Measurements from ENCODE around the gene NTF3.

Gene NTF3

DNA sequence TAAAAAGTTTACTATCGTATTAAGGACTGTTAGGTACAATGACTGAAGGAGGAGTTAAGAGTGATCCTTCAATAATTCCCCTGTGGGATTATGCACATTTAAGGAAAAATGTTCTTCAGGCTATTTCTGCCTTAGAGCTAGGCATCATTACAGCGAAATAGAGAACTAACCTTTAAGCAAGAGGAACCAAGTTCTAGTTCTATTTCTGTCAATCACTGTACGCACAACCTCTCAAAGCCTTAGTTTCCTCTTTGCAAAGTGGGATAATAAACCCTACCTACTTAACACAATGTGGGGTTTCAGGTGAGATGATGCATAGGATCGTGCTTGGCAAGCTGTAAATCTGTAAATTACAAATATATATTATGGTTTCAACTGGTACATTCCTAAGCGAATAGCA lies 15.4 kb downstream of the NTF3 start:
- no peak overlapping the region for H3K4me2 ChIP-seq (ENCODE audit: low read depth, low read length, poor library complexity, severe bottlenecking)
- H2AFZ ChIP-seq (ENCODE audit: low read length), result no peak overlapping the region
- TF ChIP-seq, protein P1, sequence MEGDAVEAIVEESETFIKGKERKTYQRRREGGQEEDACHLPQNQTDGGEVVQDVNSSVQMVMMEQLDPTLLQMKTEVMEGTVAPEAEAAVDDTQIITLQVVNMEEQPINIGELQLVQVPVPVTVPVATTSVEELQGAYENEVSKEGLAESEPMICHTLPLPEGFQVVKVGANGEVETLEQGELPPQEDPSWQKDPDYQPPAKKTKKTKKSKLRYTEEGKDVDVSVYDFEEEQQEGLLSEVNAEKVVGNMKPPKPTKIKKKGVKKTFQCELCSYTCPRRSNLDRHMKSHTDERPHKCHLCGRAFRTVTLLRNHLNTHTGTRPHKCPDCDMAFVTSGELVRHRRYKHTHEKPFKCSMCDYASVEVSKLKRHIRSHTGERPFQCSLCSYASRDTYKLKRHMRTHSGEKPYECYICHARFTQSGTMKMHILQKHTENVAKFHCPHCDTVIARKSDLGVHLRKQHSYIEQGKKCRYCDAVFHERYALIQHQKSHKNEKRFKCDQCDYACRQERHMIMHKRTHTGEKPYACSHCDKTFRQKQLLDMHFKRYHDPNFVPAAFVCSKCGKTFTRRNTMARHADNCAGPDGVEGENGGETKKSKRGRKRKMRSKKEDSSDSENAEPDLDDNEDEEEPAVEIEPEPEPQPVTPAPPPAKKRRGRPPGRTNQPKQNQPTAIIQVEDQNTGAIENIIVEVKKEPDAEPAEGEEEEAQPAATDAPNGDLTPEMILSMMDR (conservative IDR thresholded peaks at IDR 0.05; ENCODE audit: low read length), result no peak
- no peak for TF ChIP-seq EZH2phosphoT487 (IDR thresholded peaks at IDR 0.05; ENCODE audit: borderline replicate concordance)

DNA sequence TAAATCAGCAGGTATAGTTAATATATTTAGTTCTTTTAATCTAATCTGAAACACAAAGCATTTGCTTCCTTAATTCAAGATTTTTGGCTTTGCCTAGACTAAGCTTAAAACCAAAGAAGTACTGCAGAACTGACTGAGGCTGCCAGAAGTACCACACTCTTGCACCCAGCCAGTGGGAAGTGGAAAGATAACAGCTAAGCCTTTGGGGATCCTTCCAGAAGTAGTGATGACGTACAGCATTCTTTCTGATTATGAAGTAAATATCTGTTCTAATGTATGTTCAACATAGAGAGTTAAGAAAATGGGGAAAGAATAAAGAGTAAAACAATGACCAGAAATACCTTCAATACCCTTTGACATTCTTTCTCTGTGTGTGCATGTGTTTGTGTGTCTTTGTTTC lies 19.3 kb downstream of the NTF3 start:
- Histone ChIP-seq H2AFZ (ENCODE audit: low read length) (no peak overlapping the region), H3K27me3 (ENCODE audit: insufficient read depth, low read length, poor library complexity, severe bottlenecking) (peaks cover 29% of the 10 kb centered on the region), H3K79me2 (ENCODE audit: insufficient read depth, low read length) (no peaks in the 10 kb centered on the region), H3K36me3 (ENCODE audit: insufficient read depth, low read length) (no peaks in the 10 kb centered on the region), H3K4me3 (ENCODE audit: low read length, poor library complexity, severe bottlenecking) (no peak overlapping the region), H3K4me2 (ENCODE audit: low read depth, low read length, poor library complexity, severe bottlenecking) (no peak overlapping the region), H3F3A (ENCODE audit: low read depth) (no peaks in the 10 kb centered on the region), H3K4me1 (ENCODE audit: insufficient read depth, low read length, poor library complexity, severe bottlenecking) (no peaks in the 10 kb centered on the region), H3K9me2 (replicated peaks; ENCODE audit: low read depth, low read length) (no peaks in the 10 kb centered on the region), H4K20me1 (ENCODE audit: insufficient read depth, low read length, poor library complexity, severe bottlenecking) (no peaks in the 10 kb centered on the region), H3K9me3 (ENCODE audit: insufficient read depth, low read depth, low read length) (no peaks in the 10 kb centered on the region), H3K9ac (ENCODE audit: low read depth, low read length, poor library complexity, severe bottlenecking) (no peak overlapping the region)
- TF ChIP-seq EZH2phosphoT487 (IDR thresholded peaks at IDR 0.05; ENCODE audit: borderline replicate concordance), result no peak
- TF ChIP-seq, protein P1 (conservative IDR thresholded peaks at IDR 0.05; ENCODE audit: low read length), result no peak

More for the DNA sequence above, 15.4 kb downstream of the NTF3 start:
- H4K20me1 ChIP-seq (ENCODE audit: insufficient read depth, low read length, poor library complexity, severe bottlenecking), result no peaks in the 10 kb centered on the region
- no peaks in the 10 kb centered on the region for H3K9me3 ChIP-seq (ENCODE audit: insufficient read depth, low read depth, low read length)
- H3K4me1 ChIP-seq (ENCODE audit: insufficient read depth, low read length, poor library complexity, severe bottlenecking), result no peaks in the 10 kb centered on the region
- peaks cover 25% of the 10 kb centered on the region for H3K27me3 ChIP-seq (ENCODE audit: insufficient read depth, low read length, poor library complexity, severe bottlenecking)
- H3K79me2 ChIP-seq (ENCODE audit: insufficient read depth, low read length), result no peaks in the 10 kb centered on the region
- H3K9me2 ChIP-seq (replicated peaks; ENCODE audit: low read depth, low read length), result no peaks in the 10 kb centered on the region
- H3K36me3 ChIP-seq (ENCODE audit: insufficient read depth, low read length), result no peaks in the 10 kb centered on the region
- no peak overlapping the region for H3K9ac ChIP-seq (ENCODE audit: low read depth, low read length, poor library complexity, severe bottlenecking)
- H3K4me3 ChIP-seq (ENCODE audit: low read length, poor library complexity, severe bottlenecking), result no peak overlapping the region
- no peaks in the 10 kb centered on the region for H3F3A ChIP-seq (ENCODE audit: low read depth)

DNA sequence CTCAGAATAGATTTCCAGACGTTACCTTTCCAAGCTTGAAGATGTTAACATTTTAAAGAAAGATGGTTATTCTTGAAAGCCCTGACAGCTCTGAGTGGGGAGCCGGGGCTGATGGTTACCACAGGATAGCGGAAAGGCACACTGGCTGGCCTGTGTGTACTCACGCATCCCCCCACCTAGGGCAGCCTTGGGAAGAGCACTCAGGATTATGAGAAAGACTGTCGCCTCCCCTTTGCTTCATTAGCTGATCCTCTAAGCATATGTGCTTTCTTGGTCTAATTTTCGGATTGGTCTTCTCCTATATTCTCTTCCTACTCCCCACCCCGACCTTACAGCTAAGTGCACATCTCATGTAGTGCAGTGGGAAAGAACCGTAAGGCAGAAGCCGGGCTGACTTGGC lies 20.7 kb downstream of the NTF3 start:
- peaks cover 29% of the 10 kb centered on the region for H3K27me3 ChIP-seq (ENCODE audit: insufficient read depth, low read length, poor library complexity, severe bottlenecking)

More for the DNA sequence above, 20.7 kb downstream of the NTF3 start:
- H3K9ac ChIP-seq (ENCODE audit: low read depth, low read length, poor library complexity, severe bottlenecking), result no peak overlapping the region
- peaks cover 10% of the 10 kb centered on the region for H3K4me1 ChIP-seq (ENCODE audit: insufficient read depth, low read length, poor library complexity, severe bottlenecking)
- no peak for TF ChIP-seq EZH2phosphoT487 (IDR thresholded peaks at IDR 0.05; ENCODE audit: borderline replicate concordance)
- TF ChIP-seq, protein P1 (conservative IDR thresholded peaks at IDR 0.05; ENCODE audit: low read length), result no peak
- H3F3A ChIP-seq (ENCODE audit: low read depth), result no peaks in the 10 kb centered on the region
- no peaks in the 10 kb centered on the region for H4K20me1 ChIP-seq (ENCODE audit: insufficient read depth, low read length, poor library complexity, severe bottlenecking)
- H3K4me3 ChIP-seq (ENCODE audit: low read length, poor library complexity, severe bottlenecking), result no peak overlapping the region
- H2AFZ ChIP-seq (ENCODE audit: low read length), result no peak overlapping the region
- no peaks in the 10 kb centered on the region for H3K36me3 ChIP-seq (ENCODE audit: insufficient read depth, low read length)
- H3K9me3 ChIP-seq (ENCODE audit: insufficient read depth, low read depth, low read length), result no peaks in the 10 kb centered on the region
- no peak overlapping the region for H3K4me2 ChIP-seq (ENCODE audit: low read depth, low read length, poor library complexity, severe bottlenecking)
- no peaks in the 10 kb centered on the region for H3K9me2 ChIP-seq (replicated peaks; ENCODE audit: low read depth, low read length)
- H3K79me2 ChIP-seq (ENCODE audit: insufficient read depth, low read length), result no peaks in the 10 kb centered on the region

All from Loucy (cell line).